ENCODE results near the gene CRELD2. TPM values are rescaled to one million over a fixed set of nuclear protein-coding genes. Genes with fewer than 3 reads are reported as not detected.

CRELD2 gene
- total RNA-seq, 4 donors from 2014 or later: 9.3 to 29.4 (median 21.5) TPM

DNA sequence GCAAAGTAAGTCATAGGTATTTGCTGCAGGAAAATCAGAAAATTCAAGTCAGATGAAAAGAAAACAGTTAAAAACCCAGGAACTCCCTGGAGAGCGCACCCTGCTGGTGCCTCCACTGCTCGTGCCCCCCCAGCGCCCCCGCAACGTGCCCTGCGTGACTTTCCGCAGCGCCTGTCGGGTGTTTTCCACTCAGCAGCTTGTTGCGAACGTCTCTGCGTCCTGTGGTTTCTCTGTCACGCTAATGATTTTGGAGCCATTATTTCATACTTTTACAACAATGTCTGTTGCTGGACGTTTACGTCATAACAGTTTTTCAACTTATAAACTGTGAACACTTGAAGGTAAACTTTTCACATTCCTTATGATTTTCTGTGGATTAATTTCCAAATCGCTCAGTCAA lies 5.0 kb downstream of the CRELD2 start:
- no peak overlapping the region for H3K27ac ChIP-seq
- DNase-seq (ENCODE audit: low spot score in 2 of 2): no peak
- 85% methylated on average over 16 of the region's 16 CpGs for WGBS

DNA sequence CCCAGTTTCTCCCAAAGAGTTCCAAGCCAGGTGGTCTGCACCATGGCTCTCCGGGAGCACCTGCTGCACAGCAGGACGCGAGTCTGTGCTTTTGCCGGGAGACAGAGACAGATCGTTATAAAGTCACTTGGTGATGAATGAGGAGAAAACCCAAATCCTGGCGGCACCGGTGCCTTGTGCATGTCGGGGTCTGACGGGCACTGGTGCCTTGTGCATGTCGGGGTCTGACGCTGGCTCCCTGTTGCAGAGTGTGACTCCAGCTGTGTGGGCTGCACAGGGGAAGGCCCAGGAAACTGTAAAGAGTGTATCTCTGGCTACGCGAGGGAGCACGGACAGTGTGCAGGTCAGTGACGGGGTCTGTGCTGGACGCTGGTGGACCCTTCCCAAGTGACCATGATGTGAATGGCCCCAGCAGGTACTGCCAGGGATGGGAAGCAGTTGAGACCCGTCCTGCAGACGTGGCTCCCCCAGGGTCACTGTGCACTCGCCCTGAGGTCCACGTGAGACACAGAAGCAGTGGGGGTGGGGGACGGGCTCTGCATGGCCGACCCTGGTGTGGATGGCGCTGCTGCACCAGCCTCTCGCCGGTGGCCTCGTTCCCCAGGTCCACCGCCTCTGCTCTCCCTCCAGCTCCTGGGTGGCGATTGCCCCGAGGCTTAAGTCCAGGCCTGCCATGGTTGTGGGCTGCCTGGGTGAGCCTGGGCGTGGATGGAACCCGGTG lies 5.8 kb downstream of the CRELD2 start:
- H3K27me3 ChIP-seq: peaks cover 5% of the 10 kb centered on the region
- TF ChIP-seq POLR2A (IDR thresholded peaks at IDR 0.05) (no peak), POLR2AphosphoS5 (IDR thresholded peaks at IDR 0.05) (no peak), EP300 (IDR thresholded peaks at IDR 0.05) (no peak)
- TF ChIP-seq, protein P1, sequence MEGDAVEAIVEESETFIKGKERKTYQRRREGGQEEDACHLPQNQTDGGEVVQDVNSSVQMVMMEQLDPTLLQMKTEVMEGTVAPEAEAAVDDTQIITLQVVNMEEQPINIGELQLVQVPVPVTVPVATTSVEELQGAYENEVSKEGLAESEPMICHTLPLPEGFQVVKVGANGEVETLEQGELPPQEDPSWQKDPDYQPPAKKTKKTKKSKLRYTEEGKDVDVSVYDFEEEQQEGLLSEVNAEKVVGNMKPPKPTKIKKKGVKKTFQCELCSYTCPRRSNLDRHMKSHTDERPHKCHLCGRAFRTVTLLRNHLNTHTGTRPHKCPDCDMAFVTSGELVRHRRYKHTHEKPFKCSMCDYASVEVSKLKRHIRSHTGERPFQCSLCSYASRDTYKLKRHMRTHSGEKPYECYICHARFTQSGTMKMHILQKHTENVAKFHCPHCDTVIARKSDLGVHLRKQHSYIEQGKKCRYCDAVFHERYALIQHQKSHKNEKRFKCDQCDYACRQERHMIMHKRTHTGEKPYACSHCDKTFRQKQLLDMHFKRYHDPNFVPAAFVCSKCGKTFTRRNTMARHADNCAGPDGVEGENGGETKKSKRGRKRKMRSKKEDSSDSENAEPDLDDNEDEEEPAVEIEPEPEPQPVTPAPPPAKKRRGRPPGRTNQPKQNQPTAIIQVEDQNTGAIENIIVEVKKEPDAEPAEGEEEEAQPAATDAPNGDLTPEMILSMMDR (IDR thresholded peaks at IDR 0.05): no peak

More for the DNA sequence above, 5.0 kb downstream of the CRELD2 start:
- Histone ChIP-seq H3K4me1 (peaks cover 14% of the 10 kb centered on the region), H3K27me3 (no peaks in the 10 kb centered on the region), H3K36me3 (peaks cover 25% of the 10 kb centered on the region), H3K9me3 (no peaks in the 10 kb centered on the region), H3K4me3 (no peak overlapping the region)
- TF ChIP-seq POLR2A (IDR thresholded peaks at IDR 0.05): no peak
- TF ChIP-seq, protein P1 (IDR thresholded peaks at IDR 0.05): no peak
- TF ChIP-seq EP300 (IDR thresholded peaks at IDR 0.05): no peak
- no peak for TF ChIP-seq POLR2AphosphoS5 (IDR thresholded peaks at IDR 0.05)

GRCh38 chr22:49925525-49926128 lies 7.2 kb downstream of the CRELD2 start:
- Histone ChIP-seq H3K27me3 (peaks cover 5% of the 10 kb centered on the region), H3K36me3 (peaks cover 21% of the 10 kb centered on the region), H3K27ac (no peak overlapping the region), H3K9me3 (no peaks in the 10 kb centered on the region), H3K4me3 (no peak overlapping the region), H3K4me1 (peaks cover 20% of the 10 kb centered on the region)
- no peak for DNase-seq (ENCODE audit: low spot score in 2 of 2)
- WGBS: 90% methylated on average over 19 of the region's 24 CpGs
- TF ChIP-seq, protein P1 (IDR thresholded peaks at IDR 0.05): no peak
- TF ChIP-seq POLR2A (IDR thresholded peaks at IDR 0.05) (no peak), POLR2AphosphoS5 (IDR thresholded peaks at IDR 0.05) (no peak), EP300 (IDR thresholded peaks at IDR 0.05) (no peak)

More for the DNA sequence above, 5.8 kb downstream of the CRELD2 start:
- peaks cover 25% of the 10 kb centered on the region for H3K36me3 ChIP-seq
- 95% methylated on average over 24 of the region's 31 CpGs for WGBS
- H3K9me3 ChIP-seq: no peaks in the 10 kb centered on the region
- no peak for DNase-seq (ENCODE audit: low spot score in 2 of 2)
- H3K4me3 ChIP-seq: no peak overlapping the region
- no peak overlapping the region for H3K27ac ChIP-seq
- H3K4me1 ChIP-seq: peaks cover 14% of the 10 kb centered on the region

GRCh38 chr22:49926916-49927315 lies 8.5 kb downstream of the CRELD2 start:
- peaks cover 33% of the 10 kb centered on the region for H3K4me1 ChIP-seq
- no peak for TF ChIP-seq EP300 (IDR thresholded peaks at IDR 0.05)
- H3K27me3 ChIP-seq: peaks cover 5% of the 10 kb centered on the region
- no peak overlapping the region for H3K27ac ChIP-seq
- no peak for DNase-seq (ENCODE audit: low spot score in 2 of 2)
- no peaks in the 10 kb centered on the region for H3K9me3 ChIP-seq
- 86% methylated on average over 18 of the region's 18 CpGs for WGBS
- H3K36me3 ChIP-seq: peaks cover 16% of the 10 kb centered on the region
- H3K4me3 ChIP-seq: no peak overlapping the region

- Histone ChIP-seq H3K27me3 (peaks cover 5% of the 10 kb centered on the region), H3K4me3 (no peak overlapping the region), H3K27ac (no peak overlapping the region), H3K36me3 (peaks cover 11% of the 10 kb centered on the region), H3K4me1 (peaks cover 39% of the 10 kb centered on the region), H3K9me3 (no peaks in the 10 kb centered on the region)
- no peak for DNase-seq (ENCODE audit: low spot score in 2 of 2)
- TF ChIP-seq EP300 (IDR thresholded peaks at IDR 0.05) (no peak), POLR2AphosphoS5 (IDR thresholded peaks at IDR 0.05) (no peak), POLR2A (IDR thresholded peaks at IDR 0.05) (no peak)
- TF ChIP-seq, protein P1 (IDR thresholded peaks at IDR 0.05): no peak
- 90% methylated on average over 23 of the region's 26 CpGs for WGBS
Measured at GRCh38 chr22:49927483-49928184, 9.2 kb downstream of the CRELD2 start.

Data from suprapubic skin (tissue), 4 donors.